HEK293T (cell line): Measurements from ENCODE around the gene ACSM4.

ENCODE experiments used
- CTCF ChIA-PET: fragments of 350-600 bp; formaldehyde crosslinking; extraction: SDS; loops from one replicate; lab custom pipeline; 2021; ENCODE audit warnings: antibody characterized with exemption, inconsistent platforms; lab: Yijun Ruan, JAX
- POLR2A ChIA-PET: fragments of 350-600 bp; formaldehyde crosslinking; extraction: SDS; loops from one replicate; lab custom pipeline; 2020; ENCODE audit warnings: antibody characterized with exemption, inconsistent platforms; lab: Yijun Ruan, JAX
- DNase-seq: peaks from one replicate; pipeline ENCODE4 v3.0.0; 2012; ENCODE audit warnings: mixed read lengths; ENCODE audit errors: extremely low spot score
- ARNT ChIP-seq: fragments of 450-650 bp; IDR thresholded peaks from 2 replicates; pipeline ENCODE4 v1.6.1; 2017; ENCODE audit warnings: mild to moderate bottlenecking
- BHLHE40 ChIP-seq: fragments of 450-650 bp; IDR thresholded peaks from 2 replicates; pipeline ENCODE4 v1.6.1; 2016; ENCODE audit warnings: mild to moderate bottlenecking, moderate library complexity, borderline replicate concordance
- CTBP1 ChIP-seq: fragments of 450-650 bp; IDR thresholded peaks from 2 replicates; pipeline ENCODE4 v1.6.1; 2016; ENCODE audit warnings: borderline replicate concordance
- ELF4 ChIP-seq: fragments of 450-650 bp; IDR thresholded peaks from 2 replicates; pipeline ENCODE4 v1.6.1; 2017; ENCODE audit warnings: antibody characterized with exemption
- FOXA1 ChIP-seq: fragments of 450-650 bp; IDR thresholded peaks from 2 replicates; pipeline ENCODE4 v1.6.1; 2016; ENCODE audit warnings: mild to moderate bottlenecking
- FOXK2 ChIP-seq: fragments of 450-650 bp; IDR thresholded peaks from 2 replicates; pipeline ENCODE4 v1.6.1; 2016; ENCODE audit warnings: mild to moderate bottlenecking
- FOXM1 ChIP-seq: fragments of 450-650 bp; IDR thresholded peaks from 2 replicates; pipeline ENCODE4 v1.6.1; 2017; ENCODE audit warnings: mild to moderate bottlenecking, borderline replicate concordance
- HDGF ChIP-seq: fragments of 450-650 bp; IDR thresholded peaks from 2 replicates; pipeline ENCODE4 v1.6.1; 2017; ENCODE audit warnings: antibody characterized with exemption, borderline replicate concordance
- L3MBTL2 ChIP-seq: fragments of 450-650 bp; conservative IDR thresholded peaks from 2 replicates; pipeline ENCODE4 v1.6.1; 2016; ENCODE audit warnings: mild to moderate bottlenecking
- LEF1 ChIP-seq: fragments of 450-650 bp; IDR thresholded peaks from 2 replicates; pipeline ENCODE4 v1.6.1; 2017; ENCODE audit warnings: mild to moderate bottlenecking, borderline replicate concordance
- NFRKB ChIP-seq: fragments of 450-650 bp; IDR thresholded peaks from 2 replicates; pipeline ENCODE4 v1.6.1; 2016; ENCODE audit warnings: mild to moderate bottlenecking, moderate library complexity
- SP1 ChIP-seq: fragments of 450-650 bp; IDR thresholded peaks from 2 replicates; pipeline ENCODE4 v1.6.1; 2017
- SUZ12 ChIP-seq: fragments of 450-650 bp; IDR thresholded peaks from 2 replicates; pipeline ENCODE4 v1.6.1; 2016; ENCODE audit warnings: mild to moderate bottlenecking
- TARDBP ChIP-seq: fragments of 450-650 bp; IDR thresholded peaks from 2 replicates; pipeline ENCODE4 v1.6.1; 2016
- ZNF384 ChIP-seq: fragments of 450-650 bp; IDR thresholded peaks from 2 replicates; pipeline ENCODE4 v1.6.1; 2016
- TF ChIP-seq, protein P1 (sequence below): fragments of 450-650 bp; IDR thresholded peaks from 2 replicates; pipeline ENCODE4 v1.6.1; 2016

ACSM4 gene

DNA sequence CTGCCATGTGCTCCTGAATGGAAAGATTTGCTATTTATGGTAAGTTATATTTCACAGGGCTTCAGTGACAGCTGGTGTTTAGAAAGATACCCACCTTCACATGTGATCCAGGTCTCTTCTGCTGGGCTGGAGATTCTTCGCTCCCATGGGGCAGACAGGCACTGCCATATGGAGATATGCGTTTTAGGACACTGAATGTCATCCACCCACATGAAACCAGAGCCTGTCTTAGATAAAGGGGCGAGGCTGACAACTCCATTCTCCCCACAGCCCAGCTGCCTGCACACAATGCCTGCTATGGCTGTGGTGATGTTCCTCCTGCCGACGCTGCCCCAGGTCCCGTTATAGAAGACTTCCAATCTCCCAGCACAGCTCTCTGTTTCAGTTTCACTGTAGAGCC lies 69.4 kb downstream of the ACSM4 start:
- POLR2A ChIA-PET = no interaction called here

DNA sequence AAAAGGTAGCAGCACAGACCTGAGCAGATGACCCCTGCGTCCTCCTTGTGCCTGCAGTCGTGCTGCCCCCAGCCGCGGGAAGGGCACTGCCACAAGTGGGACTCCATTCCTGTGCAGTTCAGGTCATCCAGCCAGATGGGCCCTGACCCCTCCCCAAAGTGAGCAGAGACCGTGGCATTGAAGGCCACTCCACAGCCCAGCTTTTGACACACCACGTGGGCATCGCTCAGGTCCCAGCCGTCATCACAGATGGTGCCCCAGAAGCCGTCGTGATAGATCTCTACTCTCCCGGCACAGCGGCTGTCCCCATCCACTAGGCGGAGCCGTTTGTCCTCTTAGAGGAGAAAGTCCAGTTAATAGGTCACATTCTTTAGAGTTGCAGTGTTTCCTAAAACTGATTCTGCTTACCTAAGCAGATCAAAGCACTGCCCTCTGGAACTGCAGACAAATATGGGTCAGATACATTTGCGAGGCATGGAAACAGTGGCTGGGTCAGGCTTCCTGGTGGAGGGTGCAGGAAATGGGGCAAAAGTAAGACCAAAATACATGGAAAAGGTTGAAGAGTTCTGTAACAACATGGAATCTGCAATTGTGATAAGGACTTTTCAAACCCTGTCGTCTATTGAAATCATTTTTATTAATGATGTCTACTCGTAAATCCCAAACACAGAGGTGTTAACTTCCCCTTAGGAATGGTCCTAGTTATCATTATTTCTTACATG lies 70.7 kb downstream of the ACSM4 start:
- DNase-seq = peak; percentile 67
- TF ChIP-seq ARNT (no peak), HDGF (no peak), L3MBTL2 (no peak)
- POLR2A ChIA-PET = no interaction called here
- CTCF ChIA-PET = no interaction called here

More for the DNA sequence above, 69.4 kb downstream of the ACSM4 start:
- TF ChIP-seq HDGF = no peak
- TF ChIP-seq FOXM1 = no peak
- no peak for TF ChIP-seq SP1
- TF ChIP-seq SUZ12 = no peak
- TF ChIP-seq ARNT = no peak
- TF ChIP-seq ZNF384 = no peak
- TF ChIP-seq L3MBTL2 = no peak
- no peak for TF ChIP-seq FOXA1
- no peak for TF ChIP-seq NFRKB
- TF ChIP-seq BHLHE40 = no peak
- no peak for TF ChIP-seq FOXK2
- TF ChIP-seq TARDBP = no peak
- no peak for TF ChIP-seq CTBP1
- TF ChIP-seq LEF1 = no peak
- no peak for TF ChIP-seq ELF4
- TF ChIP-seq, protein P1, sequence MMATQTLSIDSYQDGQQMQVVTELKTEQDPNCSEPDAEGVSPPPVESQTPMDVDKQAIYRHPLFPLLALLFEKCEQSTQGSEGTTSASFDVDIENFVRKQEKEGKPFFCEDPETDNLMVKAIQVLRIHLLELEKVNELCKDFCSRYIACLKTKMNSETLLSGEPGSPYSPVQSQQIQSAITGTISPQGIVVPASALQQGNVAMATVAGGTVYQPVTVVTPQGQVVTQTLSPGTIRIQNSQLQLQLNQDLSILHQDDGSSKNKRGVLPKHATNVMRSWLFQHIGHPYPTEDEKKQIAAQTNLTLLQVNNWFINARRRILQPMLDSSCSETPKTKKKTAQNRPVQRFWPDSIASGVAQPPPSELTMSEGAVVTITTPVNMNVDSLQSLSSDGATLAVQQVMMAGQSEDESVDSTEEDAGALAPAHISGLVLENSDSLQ = no peak
- no peak for DNase-seq
- CTCF ChIA-PET = interaction anchor here (0.9 kb wide), 1 partner anchor 88 kb away, joined by 3 read pairs; no protein-coding TSS in a partner anchor

DNA sequence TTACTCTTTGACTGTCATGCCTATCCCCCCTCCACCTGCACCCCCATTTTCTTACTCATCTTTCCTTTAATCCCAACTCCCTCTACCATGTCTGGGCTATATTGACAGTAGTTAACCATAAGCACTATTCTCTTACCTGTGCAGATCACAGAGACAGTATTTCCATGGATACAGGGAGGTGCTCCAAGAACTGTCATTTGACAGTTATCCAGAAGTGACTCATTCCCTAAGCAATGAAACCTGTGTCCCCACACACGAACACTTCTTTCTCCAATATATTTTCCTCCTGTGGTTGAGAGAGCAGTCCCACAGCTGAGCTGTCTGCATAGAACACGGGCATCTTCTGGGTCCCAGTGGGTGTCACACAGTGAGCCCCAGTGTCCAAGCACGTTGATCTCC lies 71.3 kb downstream of the ACSM4 start:
- TF ChIP-seq, protein P1 = no peak
- no peak for TF ChIP-seq SUZ12
- no peak for TF ChIP-seq FOXA1
- TF ChIP-seq FOXM1 = no peak
- no peak for TF ChIP-seq SP1
- no peak for TF ChIP-seq ZNF384
- TF ChIP-seq BHLHE40 = no peak
- DNase-seq = no peak
- ChIA-PET CTCF (no interaction called here), POLR2A (no interaction called here)

DNA sequence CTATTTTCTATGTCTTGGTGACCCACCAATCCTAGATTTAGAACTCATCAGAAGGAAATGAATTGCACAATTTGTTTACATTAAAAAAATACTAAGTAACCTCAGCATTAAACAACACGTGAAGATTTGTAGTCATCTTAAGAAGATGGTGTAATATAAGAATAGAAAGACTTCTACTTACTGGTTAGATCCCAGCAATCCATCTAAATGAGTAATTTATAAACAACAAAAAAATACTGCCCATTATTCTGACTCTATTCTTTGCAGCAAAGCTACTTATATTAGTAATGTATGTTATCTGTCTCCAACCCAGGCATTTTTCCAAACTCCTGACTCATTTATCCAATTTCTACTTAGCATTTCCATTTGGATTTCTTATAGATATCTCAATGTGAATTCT lies 72.3 kb downstream of the ACSM4 start:
- ChIA-PET CTCF (no interaction called here), POLR2A (no interaction called here)
- DNase-seq = no peak
- TF ChIP-seq FOXK2 (no peak), BHLHE40 (no peak), ARNT (no peak), TARDBP (no peak), CTBP1 (no peak), FOXM1 (no peak), FOXA1 (no peak), HDGF (no peak), L3MBTL2 (no peak), LEF1 (no peak), SP1 (no peak), NFRKB (no peak), ELF4 (no peak), SUZ12 (no peak), ZNF384 (no peak)
- TF ChIP-seq, protein P1 = no peak
